Measurements from ENCODE around the gene STRIP2. TPM values are rescaled to one million over a fixed set of nuclear protein-coding genes. Genes with fewer than 3 reads are reported as not detected.

Gene STRIP2
- total RNA-seq, 2 experiments from 2014 or later: 2.1 to 4.3 TPM

- Histone ChIP-seq H3K79me2 (ENCODE audit: insufficient read depth, low read depth, low read length) (no peaks in the 10 kb centered on the region), H3K9me2 (ENCODE audit: insufficient read depth, low read length) (no peaks in the 10 kb centered on the region), H3K36me3 (ENCODE audit: insufficient read depth, low read length) (no peaks in the 10 kb centered on the region), H3K4me3 (ENCODE audit: low read depth, low read length, poor library complexity, severe bottlenecking) (peak overlapping the region; percentile 63), H4K20me1 (ENCODE audit: insufficient read depth, low read length) (no peaks in the 10 kb centered on the region), H3K9me3 (ENCODE audit: low read length) (no peaks in the 10 kb centered on the region), H2AFZ (ENCODE audit: low read length) (peak overlapping the region; percentile 40), H3K27ac (ENCODE audit: low read depth, low read length, poor library complexity, severe bottlenecking) (no peak overlapping the region), H3K4me2 (ENCODE audit: low read length) (peak overlapping the region; percentile 76), H3K4me1 (ENCODE audit: insufficient read depth, low read length, poor library complexity, severe bottlenecking) (peaks cover 8% of the 10 kb centered on the region)
- TF ChIP-seq CTCF (conservative IDR thresholded peaks at IDR 0.05; ENCODE audit: low read length) (no peak), EZH2phosphoT487 (IDR thresholded peaks at IDR 0.05; ENCODE audit: borderline replicate concordance, low read depth, low read length) (no peak)
- no peak for DNase-seq (ENCODE audit: low spot score)
- no TSS peak for BruUV-seq (replicated peaks)
- ChIA-PET CTCF (ENCODE audit: unreplicated experiment) (interaction anchor here (0.6 kb wide), 1 partner anchor 11 kb away, joined by 3 read pairs; no protein-coding TSS in a partner anchor), POLR2A (interaction anchor here (1.3 kb wide), 1 partner anchor 69 kb away, joined by 3 read pairs; the partner anchor contains the start of gene STRIP2)
- intact Hi-C loops (cut with micrococcal nuclease; ENCODE audit: unreplicated experiment): no loop called here
Measured at GRCh38 chr7:129502708-129503685, 68.8 kb downstream of the STRIP2 start.

GRCh38 chr7:129503725-129504124 lies 69.5 kb downstream of the STRIP2 start:
- Histone ChIP-seq H3K9me2 (ENCODE audit: insufficient read depth, low read length) (no peaks in the 10 kb centered on the region), H3K4me3 (ENCODE audit: low read depth, low read length, poor library complexity, severe bottlenecking) (no peak overlapping the region), H3K36me3 (ENCODE audit: insufficient read depth, low read length) (no peaks in the 10 kb centered on the region), H3K9me3 (ENCODE audit: low read length) (no peaks in the 10 kb centered on the region), H3K4me1 (ENCODE audit: insufficient read depth, low read length, poor library complexity, severe bottlenecking) (peaks cover 8% of the 10 kb centered on the region), H4K20me1 (ENCODE audit: insufficient read depth, low read length) (no peaks in the 10 kb centered on the region), H3K27ac (ENCODE audit: low read depth, low read length, poor library complexity, severe bottlenecking) (no peak overlapping the region), H3K79me2 (ENCODE audit: insufficient read depth, low read depth, low read length) (no peaks in the 10 kb centered on the region), H3K4me2 (ENCODE audit: low read length) (no peak overlapping the region), H2AFZ (ENCODE audit: low read length) (no peak overlapping the region)
- no TSS peak for BruUV-seq (replicated peaks)
- no peak for TF ChIP-seq CTCF (conservative IDR thresholded peaks at IDR 0.05; ENCODE audit: low read length)
- no peak for TF ChIP-seq EZH2phosphoT487 (IDR thresholded peaks at IDR 0.05; ENCODE audit: borderline replicate concordance, low read depth, low read length)
- intact Hi-C loops (cut with micrococcal nuclease; ENCODE audit: unreplicated experiment): no loop called here
- CTCF ChIA-PET (ENCODE audit: unreplicated experiment): interaction anchor here (0.6 kb wide), 1 partner anchor 10 kb away, joined by 3 read pairs; no protein-coding TSS in a partner anchor
- DNase-seq (ENCODE audit: low spot score): no peak
- POLR2A ChIA-PET: interaction anchor here (1.3 kb wide), 1 partner anchor 70 kb away, joined by 3 read pairs; the partner anchor contains the start of gene STRIP2

GRCh38 chr7:129512192-129512591 lies 78.0 kb downstream of the STRIP2 start:
- H4K20me1 ChIP-seq (ENCODE audit: insufficient read depth, low read length): no peaks in the 10 kb centered on the region
- H3K79me2 ChIP-seq (ENCODE audit: insufficient read depth, low read depth, low read length): no peaks in the 10 kb centered on the region
- H3K4me1 ChIP-seq (ENCODE audit: insufficient read depth, low read length, poor library complexity, severe bottlenecking): no peaks in the 10 kb centered on the region
- H3K9me3 ChIP-seq (ENCODE audit: low read length): no peaks in the 10 kb centered on the region
- H3K27ac ChIP-seq (ENCODE audit: low read depth, low read length, poor library complexity, severe bottlenecking): no peak overlapping the region
- no peak for DNase-seq (ENCODE audit: low spot score)
- no peaks in the 10 kb centered on the region for H3K9me2 ChIP-seq (ENCODE audit: insufficient read depth, low read length)
- H2AFZ ChIP-seq (ENCODE audit: low read length): no peak overlapping the region
- H3K4me3 ChIP-seq (ENCODE audit: low read depth, low read length, poor library complexity, severe bottlenecking): no peak overlapping the region
- ChIA-PET POLR2A (no interaction called here), CTCF (ENCODE audit: unreplicated experiment) (no interaction called here)
- no peak for TF ChIP-seq CTCF (conservative IDR thresholded peaks at IDR 0.05; ENCODE audit: low read length)
- TF ChIP-seq EZH2phosphoT487 (IDR thresholded peaks at IDR 0.05; ENCODE audit: borderline replicate concordance, low read depth, low read length): no peak
- no peaks in the 10 kb centered on the region for H3K36me3 ChIP-seq (ENCODE audit: insufficient read depth, low read length)
- no TSS peak for BruUV-seq (replicated peaks)
- H3K4me2 ChIP-seq (ENCODE audit: low read length): no peak overlapping the region
- intact Hi-C loops (cut with micrococcal nuclease; ENCODE audit: unreplicated experiment): no loop called here

Measured in OCI-LY7 (cell line).